ENCODE measurements around the gene RALGPS1.

GRCh38 chr9:127124792-127125191 is 210.2 kb downstream of the RALGPS1 start:
- no peak for TF ChIP-seq CTCF (IDR thresholded peaks at IDR 0.05 in 4 of 5, conservative IDR thresholded peaks at IDR 0.05 in 1 of 5)
- TF ChIP-seq POLR2A (IDR thresholded peaks at IDR 0.05) = no peak

Measured in gastrocnemius medialis (tissue), 4 donors.